ENCODE results near the gene RGS10.
A peak's percentile ranks its signal among the peaks of the same experiment; 100 is the strongest.

- TF ChIP-seq CTCF (IDR thresholded peaks at IDR 0.05) (peak in 1 of 4 experiments; percentile 40), POLR2A (IDR thresholded peaks at IDR 0.05) (no peak), EP300 (IDR thresholded peaks at IDR 0.05) (no peak)
Measured at GRCh38 chr10:119489991-119490326, 52.6 kb downstream of the RGS10 start.

All from sigmoid colon (tissue), 4 donors.